Measurements from ENCODE around the gene NKX6-1. TPM values are rescaled to one million over a fixed set of nuclear protein-coding genes. Genes with fewer than 3 reads are reported as not detected.

The NKX6-1 gene
- total RNA-seq, 1 donor from 2014 or later: 14.9 TPM

DNA sequence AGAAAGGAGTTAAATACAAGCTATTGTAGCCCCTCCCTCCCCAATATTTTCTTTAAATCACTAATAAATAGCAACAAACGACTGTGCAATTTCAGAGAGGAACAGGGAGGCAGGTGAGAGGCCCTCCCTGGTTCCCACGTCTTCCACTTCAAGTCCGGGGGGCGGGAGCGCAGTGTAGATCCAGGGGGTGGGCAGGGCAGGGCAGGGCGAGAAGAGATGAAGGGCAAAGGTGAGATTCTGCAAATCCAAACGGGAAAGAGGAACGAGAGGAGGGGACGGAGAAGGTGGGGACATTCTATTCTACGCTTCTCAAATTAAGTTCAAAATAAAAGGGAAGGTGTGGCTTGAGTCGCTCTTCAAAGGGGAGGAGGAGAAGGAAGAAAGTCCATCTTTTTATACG, 6.8 kb downstream of the NKX6-1 start:
- peak overlapping the region; percentile 78 for H3K4me3 Mint-ChIP-seq
- no peaks in the 10 kb centered on the region for H3K9me3 Mint-ChIP-seq
- peaks cover 98% of the 10 kb centered on the region for H3K27me3 Mint-ChIP-seq
- no peak overlapping the region for H3K27ac Mint-ChIP-seq
- peaks cover 8% of the 10 kb centered on the region for H3K36me3 Mint-ChIP-seq
- no peak for DNase-seq (ENCODE audit: extremely low spot score, unreplicated experiment)
- peaks cover 22% of the 10 kb centered on the region for H3K4me1 Mint-ChIP-seq (ENCODE audit: unreplicated experiment)
- TF ChIP-seq, protein P1, sequence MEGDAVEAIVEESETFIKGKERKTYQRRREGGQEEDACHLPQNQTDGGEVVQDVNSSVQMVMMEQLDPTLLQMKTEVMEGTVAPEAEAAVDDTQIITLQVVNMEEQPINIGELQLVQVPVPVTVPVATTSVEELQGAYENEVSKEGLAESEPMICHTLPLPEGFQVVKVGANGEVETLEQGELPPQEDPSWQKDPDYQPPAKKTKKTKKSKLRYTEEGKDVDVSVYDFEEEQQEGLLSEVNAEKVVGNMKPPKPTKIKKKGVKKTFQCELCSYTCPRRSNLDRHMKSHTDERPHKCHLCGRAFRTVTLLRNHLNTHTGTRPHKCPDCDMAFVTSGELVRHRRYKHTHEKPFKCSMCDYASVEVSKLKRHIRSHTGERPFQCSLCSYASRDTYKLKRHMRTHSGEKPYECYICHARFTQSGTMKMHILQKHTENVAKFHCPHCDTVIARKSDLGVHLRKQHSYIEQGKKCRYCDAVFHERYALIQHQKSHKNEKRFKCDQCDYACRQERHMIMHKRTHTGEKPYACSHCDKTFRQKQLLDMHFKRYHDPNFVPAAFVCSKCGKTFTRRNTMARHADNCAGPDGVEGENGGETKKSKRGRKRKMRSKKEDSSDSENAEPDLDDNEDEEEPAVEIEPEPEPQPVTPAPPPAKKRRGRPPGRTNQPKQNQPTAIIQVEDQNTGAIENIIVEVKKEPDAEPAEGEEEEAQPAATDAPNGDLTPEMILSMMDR (conservative IDR thresholded peaks at IDR 0.05): no peak

- peak overlapping the region; percentile 17 for H3K27ac Mint-ChIP-seq
- no peak for DNase-seq (ENCODE audit: extremely low spot score, unreplicated experiment)
- H3K4me3 Mint-ChIP-seq: peak overlapping the region; percentile 35
- H3K36me3 Mint-ChIP-seq: peaks cover 8% of the 10 kb centered on the region
- H3K4me1 Mint-ChIP-seq (ENCODE audit: unreplicated experiment): peaks cover 22% of the 10 kb centered on the region
- TF ChIP-seq, protein P1 (conservative IDR thresholded peaks at IDR 0.05): no peak
- H3K9me3 Mint-ChIP-seq: no peaks in the 10 kb centered on the region
- H3K27me3 Mint-ChIP-seq: peaks cover 98% of the 10 kb centered on the region
Measured at GRCh38 chr4:84491481-84491880, 7.6 kb downstream of the NKX6-1 start.

- peak overlapping the region; percentile 35 for H3K4me3 Mint-ChIP-seq
Measured at GRCh38 chr4:84490663-84491062, 8.4 kb downstream of the NKX6-1 start.

GRCh38 chr4:84484236-84484635, 14.9 kb downstream of the NKX6-1 start:
- Mint-ChIP-seq H3K9me3 (no peaks in the 10 kb centered on the region), H3K36me3 (peaks cover 3% of the 10 kb centered on the region), H3K27me3 (peaks cover 91% of the 10 kb centered on the region), H3K4me3 (no peak overlapping the region), H3K4me1 (ENCODE audit: unreplicated experiment) (peaks cover 4% of the 10 kb centered on the region), H3K27ac (no peak overlapping the region)
- TF ChIP-seq, protein P1 (conservative IDR thresholded peaks at IDR 0.05): no peak
- no peak for DNase-seq (ENCODE audit: extremely low spot score, unreplicated experiment)

More at GRCh38 chr4:84490663-84491062, 8.4 kb downstream of the NKX6-1 start:
- Mint-ChIP-seq H3K36me3 (peaks cover 8% of the 10 kb centered on the region), H3K9me3 (no peaks in the 10 kb centered on the region), H3K27me3 (peaks cover 98% of the 10 kb centered on the region), H3K27ac (no peak overlapping the region), H3K4me1 (ENCODE audit: unreplicated experiment) (peaks cover 18% of the 10 kb centered on the region)
- TF ChIP-seq, protein P1 (conservative IDR thresholded peaks at IDR 0.05): no peak
- no peak for DNase-seq (ENCODE audit: extremely low spot score, unreplicated experiment)

GRCh38 chr4:84483688-84484087, 15.4 kb downstream of the NKX6-1 start:
- TF ChIP-seq, protein P1 (conservative IDR thresholded peaks at IDR 0.05): no peak
- peaks cover 4% of the 10 kb centered on the region for H3K4me1 Mint-ChIP-seq (ENCODE audit: unreplicated experiment)
- H3K36me3 Mint-ChIP-seq: peaks cover 3% of the 10 kb centered on the region
- H3K27me3 Mint-ChIP-seq: peaks cover 91% of the 10 kb centered on the region
- H3K27ac Mint-ChIP-seq: no peak overlapping the region
- DNase-seq (ENCODE audit: extremely low spot score, unreplicated experiment): no peak
- H3K4me3 Mint-ChIP-seq: no peak overlapping the region
- H3K9me3 Mint-ChIP-seq: no peaks in the 10 kb centered on the region
